Measurements from ENCODE around the gene MAP4K5. TPM values are rescaled to one million over a fixed set of nuclear protein-coding genes. Genes with fewer than 3 reads are reported as not detected.

Gene MAP4K5
- total RNA-seq, 2 donors from 2014 or later = 45.0 to 60.3 TPM

DNA sequence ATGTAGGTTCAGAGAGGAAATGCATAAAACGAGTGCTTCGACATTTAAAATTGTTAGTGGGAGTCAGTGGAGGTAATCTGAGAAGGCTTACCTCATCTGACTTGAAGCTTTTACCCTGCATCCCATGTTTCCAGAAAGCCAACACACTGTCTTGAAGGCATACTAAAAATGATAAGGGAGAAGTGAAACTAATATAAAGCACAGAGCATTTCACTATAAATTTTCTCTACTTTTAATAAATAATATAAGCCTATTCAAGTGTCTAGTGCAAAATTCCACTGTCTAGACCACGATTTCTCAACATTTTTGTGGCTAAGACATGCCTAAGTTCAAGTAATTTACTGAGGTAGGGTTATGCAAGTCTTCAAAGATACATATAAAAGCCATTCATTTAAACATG lies 106.6 kb downstream of the MAP4K5 start:
- no peak overlapping the region for H3K27ac ChIP-seq (ENCODE audit: low read depth, low read length)
- H3K9ac ChIP-seq (ENCODE audit: extremely low read depth, low read length, poor library complexity, severe bottlenecking) = no peak overlapping the region
- H3K36me3 ChIP-seq (ENCODE audit: control insufficient read depth, insufficient read depth, low read length) = peaks cover 49% of the 10 kb centered on the region
- H3K4me3 ChIP-seq (ENCODE audit: low read length) = no peak overlapping the region
- H3K4me3 Mint-ChIP-seq = no peak overlapping the region
- no peaks in the 10 kb centered on the region for H3K9me3 ChIP-seq (ENCODE audit: control insufficient read depth, low read length)
- H3K4me1 Mint-ChIP-seq = no peaks in the 10 kb centered on the region
- peaks cover 23% of the 10 kb centered on the region for H3K36me3 Mint-ChIP-seq (ENCODE audit: low read depth)
- no peaks in the 10 kb centered on the region for H3K27me3 Mint-ChIP-seq (ENCODE audit: insufficient read depth)
- no peak overlapping the region for H3K27ac Mint-ChIP-seq
- H3K9me3 Mint-ChIP-seq = no peaks in the 10 kb centered on the region
- TF ChIP-seq, protein P1, sequence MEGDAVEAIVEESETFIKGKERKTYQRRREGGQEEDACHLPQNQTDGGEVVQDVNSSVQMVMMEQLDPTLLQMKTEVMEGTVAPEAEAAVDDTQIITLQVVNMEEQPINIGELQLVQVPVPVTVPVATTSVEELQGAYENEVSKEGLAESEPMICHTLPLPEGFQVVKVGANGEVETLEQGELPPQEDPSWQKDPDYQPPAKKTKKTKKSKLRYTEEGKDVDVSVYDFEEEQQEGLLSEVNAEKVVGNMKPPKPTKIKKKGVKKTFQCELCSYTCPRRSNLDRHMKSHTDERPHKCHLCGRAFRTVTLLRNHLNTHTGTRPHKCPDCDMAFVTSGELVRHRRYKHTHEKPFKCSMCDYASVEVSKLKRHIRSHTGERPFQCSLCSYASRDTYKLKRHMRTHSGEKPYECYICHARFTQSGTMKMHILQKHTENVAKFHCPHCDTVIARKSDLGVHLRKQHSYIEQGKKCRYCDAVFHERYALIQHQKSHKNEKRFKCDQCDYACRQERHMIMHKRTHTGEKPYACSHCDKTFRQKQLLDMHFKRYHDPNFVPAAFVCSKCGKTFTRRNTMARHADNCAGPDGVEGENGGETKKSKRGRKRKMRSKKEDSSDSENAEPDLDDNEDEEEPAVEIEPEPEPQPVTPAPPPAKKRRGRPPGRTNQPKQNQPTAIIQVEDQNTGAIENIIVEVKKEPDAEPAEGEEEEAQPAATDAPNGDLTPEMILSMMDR (conservative IDR thresholded peaks at IDR 0.05) = no peak
- H3K4me1 ChIP-seq (ENCODE audit: control insufficient read depth, insufficient read depth, low read length) = no peaks in the 10 kb centered on the region
- no peaks in the 10 kb centered on the region for H3K27me3 ChIP-seq (ENCODE audit: control insufficient read depth, insufficient read depth, low read length, poor library complexity, severe bottlenecking)
- DNase-seq = no peak
- WGBS, 2 experiments (ENCODE audit: insufficient coverage in 1 of 2, insufficient read length in 1 of 2) = 100% methylated on average over 1 to 3 of the region's 3 CpGs

DNA sequence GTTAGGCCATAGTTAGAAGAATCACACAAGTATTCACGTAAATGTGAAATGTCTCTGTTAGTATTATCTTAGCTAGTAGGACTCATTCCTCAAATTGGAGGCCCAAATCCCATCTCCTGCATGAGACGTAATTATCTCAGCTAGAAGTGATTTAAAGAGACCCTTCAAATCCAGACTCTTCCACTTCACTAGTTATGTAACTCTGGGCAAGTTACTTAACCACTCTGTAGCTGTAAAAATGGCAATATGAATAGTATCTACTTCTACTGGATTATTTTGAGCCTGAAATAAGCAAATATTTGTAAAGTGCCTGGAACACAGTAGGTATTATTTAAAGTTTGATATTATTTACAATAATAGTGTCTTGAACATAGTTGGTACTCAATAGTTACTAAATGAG lies 107.3 kb downstream of the MAP4K5 start:
- Mint-ChIP-seq H3K27ac (no peak overlapping the region), H3K4me3 (no peak overlapping the region), H3K9me3 (no peaks in the 10 kb centered on the region), H3K36me3 (ENCODE audit: low read depth) (peaks cover 26% of the 10 kb centered on the region), H3K4me1 (no peaks in the 10 kb centered on the region), H3K27me3 (ENCODE audit: insufficient read depth) (no peaks in the 10 kb centered on the region)
- TF ChIP-seq, protein P1 (conservative IDR thresholded peaks at IDR 0.05) = no peak
- WGBS, 2 experiments (ENCODE audit: insufficient coverage in 1 of 2, insufficient read length in 1 of 2) = 93 to 100% methylated on average over 1 to 2 of the region's 2 CpGs
- Histone ChIP-seq H3K36me3 (ENCODE audit: control insufficient read depth, insufficient read depth, low read length) (peaks cover 55% of the 10 kb centered on the region), H3K9ac (ENCODE audit: extremely low read depth, low read length, poor library complexity, severe bottlenecking) (no peak overlapping the region), H3K4me3 (ENCODE audit: low read length) (no peak overlapping the region), H3K27ac (ENCODE audit: low read depth, low read length) (no peak overlapping the region), H3K9me3 (ENCODE audit: control insufficient read depth, low read length) (no peaks in the 10 kb centered on the region), H3K4me1 (ENCODE audit: control insufficient read depth, insufficient read depth, low read length) (no peaks in the 10 kb centered on the region), H3K27me3 (ENCODE audit: control insufficient read depth, insufficient read depth, low read length, poor library complexity, severe bottlenecking) (no peaks in the 10 kb centered on the region)
- no peak for DNase-seq

DNA sequence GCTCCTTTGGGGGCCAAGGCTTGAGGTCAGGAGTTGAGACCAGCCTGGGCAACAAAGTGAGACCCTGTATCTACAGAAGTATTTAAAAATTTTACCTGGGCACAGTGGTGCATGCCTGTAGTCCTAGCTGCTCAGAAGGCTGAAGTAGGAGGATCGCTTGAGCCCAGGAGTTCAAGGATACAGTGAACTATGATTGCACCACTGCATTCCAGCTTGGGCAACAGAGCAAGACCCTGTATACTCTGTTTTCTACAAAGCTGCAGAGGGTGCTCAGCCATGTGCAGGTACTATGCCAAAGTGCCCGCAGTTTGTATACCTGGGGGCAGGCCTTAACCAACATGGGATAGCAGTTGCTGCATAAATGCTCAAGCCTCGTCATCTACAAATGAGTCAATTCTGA lies 108.8 kb downstream of the MAP4K5 start:
- no peak overlapping the region for H3K27ac ChIP-seq (ENCODE audit: low read depth, low read length)
- no peak for DNase-seq
- H3K36me3 ChIP-seq (ENCODE audit: control insufficient read depth, insufficient read depth, low read length) = peaks cover 61% of the 10 kb centered on the region
- H3K4me1 ChIP-seq (ENCODE audit: control insufficient read depth, insufficient read depth, low read length) = no peaks in the 10 kb centered on the region
- Mint-ChIP-seq H3K27ac (no peak overlapping the region), H3K36me3 (ENCODE audit: low read depth) (peaks cover 33% of the 10 kb centered on the region), H3K27me3 (ENCODE audit: insufficient read depth) (no peaks in the 10 kb centered on the region), H3K4me1 (no peaks in the 10 kb centered on the region), H3K9me3 (no peaks in the 10 kb centered on the region), H3K4me3 (no peak overlapping the region)
- no peak overlapping the region for H3K9ac ChIP-seq (ENCODE audit: extremely low read depth, low read length, poor library complexity, severe bottlenecking)
- no peaks in the 10 kb centered on the region for H3K27me3 ChIP-seq (ENCODE audit: control insufficient read depth, insufficient read depth, low read length, poor library complexity, severe bottlenecking)
- TF ChIP-seq, protein P1 (conservative IDR thresholded peaks at IDR 0.05) = no peak
- 93 to 100% methylated on average over 3 of the region's 3 CpGs for whole genome bisulfite sequencing, 2 experiments (ENCODE audit: insufficient coverage in 1 of 2, insufficient read length in 1 of 2)
- H3K4me3 ChIP-seq (ENCODE audit: low read length) = no peak overlapping the region
- no peaks in the 10 kb centered on the region for H3K9me3 ChIP-seq (ENCODE audit: control insufficient read depth, low read length)

All from endodermal cell (in vitro differentiated cells).